NT2/D1 (cell line): ENCODE measurements around the gene RIC8A.
"Not testable (repeated sequence)": the region's sequence is repeated elsewhere in the genome, so short reads cannot be mapped to it uniquely, and the experiment has no call there.

Source experiments
- SUZ12 ChIP-seq: IDR thresholded peaks from 2 replicates; pipeline ENCODE4 v1.6.1; 2011; ENCODE audit not compliant: insufficient read length, insufficient read depth; ENCODE audit errors: extremely low read depth
- YY1 ChIP-seq: IDR thresholded peaks from 2 replicates; pipeline ENCODE4 v1.6.1; 2011; ENCODE audit not compliant: insufficient read length, insufficient read depth

GRCh38 chr11:220641-221215 lies 13.2 kb downstream of the RIC8A start:
- TF ChIP-seq SUZ12, YY1: not testable (repeated sequence)
